K562 (cell line): ENCODE results near the gene CLHC1.

Experiments used
- AFF1 ChIP-seq, 2 experiments: fragments of 450-650 bp; IDR thresholded peaks; 2 replicates each; pipeline ENCODE4 v1.6.1; 2018; ENCODE audit warnings: mild to moderate bottlenecking in 2 of 2, low read depth in 1 of 2; ENCODE audit not compliant: partially characterized antibody in 2 of 2
- ATF1 ChIP-seq, 2 experiments: fragments of 450-650 bp in 1 of 2; IDR thresholded peaks; 2 replicates each; pipeline ENCODE4 v1.6.1; 2016; ENCODE audit warnings: missing compliant biosample characterization in 1 of 2, missing genetic modification characterization in 1 of 2
- FOXP1 ChIP-seq: sonication (generic); formaldehyde crosslinking; IDR thresholded peaks from 2 replicates; pipeline ENCODE4 v1.8.0; 2022; ENCODE audit warnings: mild to moderate bottlenecking, missing genetic modification reagents
- HDGF ChIP-seq: fragments of 450-650 bp; IDR thresholded peaks from 2 replicates; pipeline ENCODE4 v1.6.1; 2016
- NFXL1 ChIP-seq: fragments of 450-650 bp; formaldehyde crosslinking; IDR thresholded peaks from 2 replicates; pipeline ENCODE4 v1.4.0; 2021; ENCODE audit warnings: mild to moderate bottlenecking
- REST ChIP-seq, 2 experiments: fragments of 450-650 bp; formaldehyde crosslinking in 1 of 2; IDR thresholded peaks; 2 replicates each; pipeline versions ENCODE4 v1.4.0 to v1.6.1; 2014 to 2020; ENCODE audit warnings: mild to moderate bottlenecking in 2 of 2, borderline replicate concordance in 1 of 2, low read depth in 1 of 2
- SMARCC2 ChIP-seq: fragments of 450-650 bp; IDR thresholded peaks from 2 replicates; pipeline ENCODE4 v1.6.1; 2017; ENCODE audit warnings: antibody characterized with exemption, moderate library complexity, mild to moderate bottlenecking, low read depth
- SRF ChIP-seq, 2 experiments: fragments of 250-450, 450-650 bp in 1 of 2; sonication (Bioruptor Pico) in 1 of 2; sonication (generic) in 1 of 2; formaldehyde crosslinking; IDR thresholded peaks; 2 replicates each; pipeline versions ENCODE4 v1.5.0 to v1.5.1; 2020 to 2022; ENCODE audit warnings: mild to moderate bottlenecking in 1 of 2, missing genetic modification reagents in 1 of 2

DNA sequence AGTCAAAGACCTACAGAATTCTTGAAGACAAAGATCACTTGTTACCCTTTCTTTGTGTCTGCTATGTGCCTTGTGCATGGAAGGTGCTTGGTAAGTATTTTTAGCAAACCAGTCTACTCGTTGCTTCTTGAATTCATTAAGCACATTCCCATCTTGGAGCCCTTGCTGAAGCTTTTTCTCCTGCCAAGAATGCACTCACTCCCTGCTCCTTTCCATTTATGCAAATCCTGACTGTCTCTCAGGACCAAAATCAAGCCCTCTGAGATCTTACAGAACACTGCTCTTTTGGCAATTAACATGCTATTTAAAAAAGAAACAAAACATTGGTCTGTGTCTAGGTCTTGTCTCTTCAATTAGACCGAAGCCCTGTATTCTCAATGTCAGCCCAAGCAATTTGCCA, 75.8 kb downstream of the CLHC1 start:
- TF ChIP-seq NFXL1 (CRISPR knock-in tag) (no peak), SMARCC2 (no peak), SRF (CRISPR knock-in tag; IDR thresholded peaks at IDR 0.05) (no peak), ATF1 (CRISPR knock-in tag; IDR thresholded peaks at IDR 0.05) (no peak), ATF1 (tag; IDR thresholded peaks at IDR 0.05) (no peak), FOXP1 (no peak), AFF1 (IDR thresholded peaks at IDR 0.05; ENCODE audit: low read depth in 1 of 2, partially characterized antibody in 2 of 2) (no peak), HDGF (no peak), REST (IDR thresholded peaks at IDR 0.05; ENCODE audit: borderline replicate concordance) (no peak), REST (CRISPR knock-in tag; IDR thresholded peaks at IDR 0.05; ENCODE audit: low read depth) (no peak)
